ENCODE data around the gene SHISA7.
"Not testable (repeated sequence)": the region's sequence is repeated elsewhere in the genome, so short reads cannot be mapped to it uniquely, and the experiment has no call there.

Gene SHISA7

DNA sequence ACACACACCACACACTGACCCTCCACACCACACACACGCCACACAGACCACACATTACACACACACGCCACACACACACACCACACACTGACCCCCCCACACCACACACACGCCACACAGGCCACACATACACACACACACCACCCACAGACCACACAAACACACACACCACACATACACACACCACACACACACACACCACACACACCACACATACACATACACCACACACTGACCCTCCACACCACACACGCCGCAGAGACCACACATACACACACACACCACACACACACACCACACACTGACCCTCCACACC is 5.0 kb upstream of the SHISA7 start:
- in situ Hi-C loops (cut with MboI; ENCODE audit: low sequenced_read_pairs), result not testable (repeated sequence)

DNA sequence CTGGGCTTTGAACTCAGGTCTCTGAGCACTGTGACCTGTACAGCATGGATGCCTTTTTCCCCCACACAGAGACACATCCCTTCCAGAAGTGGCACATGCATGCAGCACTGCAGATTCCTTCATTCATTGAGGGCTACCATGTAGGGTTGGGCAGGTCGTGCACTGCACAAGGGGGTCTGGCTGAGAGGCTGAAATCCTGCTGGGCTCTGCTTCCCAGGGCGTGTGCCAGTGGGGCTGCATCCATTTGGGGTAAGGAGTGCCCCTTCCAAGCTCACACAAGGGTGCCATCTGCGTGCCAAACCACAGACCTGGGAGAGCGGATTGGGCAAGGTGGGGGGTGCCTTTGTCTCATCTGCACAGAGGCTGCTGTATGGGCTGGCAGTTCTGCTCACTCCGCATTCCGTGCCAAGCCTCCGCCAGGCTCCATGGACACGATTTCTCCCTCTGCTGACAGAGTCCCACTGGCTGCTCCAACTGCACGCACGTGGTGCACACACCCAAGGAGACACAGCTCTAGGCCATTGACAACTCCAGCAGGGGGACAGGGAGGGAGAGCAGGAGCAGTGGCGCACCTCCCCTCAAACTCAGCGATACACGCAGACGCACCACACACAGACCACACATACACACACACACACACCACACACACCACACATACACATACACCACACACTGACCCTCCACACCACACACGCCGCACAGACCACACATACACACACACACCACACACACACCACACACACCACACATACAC is 4.5 kb upstream of the SHISA7 start:
- in situ Hi-C loops (cut with MboI; ENCODE audit: low sequenced_read_pairs), result no loop called here

DNA sequence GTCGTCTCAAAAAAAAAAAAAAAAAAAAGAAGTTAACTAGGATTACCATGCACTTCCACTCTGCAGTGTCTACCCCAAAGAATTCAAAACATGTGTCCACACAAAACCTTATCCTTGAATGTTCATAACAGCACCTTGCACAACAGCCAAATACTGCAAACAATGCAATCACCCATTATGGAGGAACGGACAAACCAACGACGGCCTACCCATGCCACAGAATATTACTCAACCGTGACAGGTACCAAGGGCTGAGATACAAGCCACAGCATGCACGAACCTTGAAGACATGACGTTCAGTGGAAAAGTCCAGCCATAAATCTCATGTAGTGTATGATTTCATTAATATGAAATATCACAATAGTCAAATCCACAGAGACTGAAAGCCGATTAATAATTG is 3.0 kb upstream of the SHISA7 start:
- in situ Hi-C loops (cut with MboI; ENCODE audit: low sequenced_read_pairs), result no loop called here

DNA sequence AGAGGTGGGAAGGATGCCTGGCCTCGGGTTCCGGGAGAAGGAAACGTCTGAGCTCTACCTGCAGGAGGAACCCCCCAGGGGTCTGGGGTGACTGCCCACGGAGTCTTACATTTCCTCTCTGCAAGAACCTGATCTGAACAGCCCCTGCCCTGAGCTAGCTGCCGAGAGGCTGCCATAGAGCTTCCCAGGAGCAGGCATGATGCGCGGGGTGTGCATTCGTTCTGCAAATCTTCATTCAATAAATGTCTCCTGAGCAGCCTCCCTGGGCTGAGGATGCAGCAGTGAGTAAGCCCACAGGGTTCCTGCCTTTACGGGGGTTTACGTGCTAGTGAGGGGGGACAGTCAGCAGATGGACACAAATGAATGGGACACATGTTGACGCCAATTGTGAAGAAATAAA is 1.5 kb upstream of the SHISA7 start:
- in situ Hi-C loops (cut with MboI; ENCODE audit: low sequenced_read_pairs), result no loop called here

DNA sequence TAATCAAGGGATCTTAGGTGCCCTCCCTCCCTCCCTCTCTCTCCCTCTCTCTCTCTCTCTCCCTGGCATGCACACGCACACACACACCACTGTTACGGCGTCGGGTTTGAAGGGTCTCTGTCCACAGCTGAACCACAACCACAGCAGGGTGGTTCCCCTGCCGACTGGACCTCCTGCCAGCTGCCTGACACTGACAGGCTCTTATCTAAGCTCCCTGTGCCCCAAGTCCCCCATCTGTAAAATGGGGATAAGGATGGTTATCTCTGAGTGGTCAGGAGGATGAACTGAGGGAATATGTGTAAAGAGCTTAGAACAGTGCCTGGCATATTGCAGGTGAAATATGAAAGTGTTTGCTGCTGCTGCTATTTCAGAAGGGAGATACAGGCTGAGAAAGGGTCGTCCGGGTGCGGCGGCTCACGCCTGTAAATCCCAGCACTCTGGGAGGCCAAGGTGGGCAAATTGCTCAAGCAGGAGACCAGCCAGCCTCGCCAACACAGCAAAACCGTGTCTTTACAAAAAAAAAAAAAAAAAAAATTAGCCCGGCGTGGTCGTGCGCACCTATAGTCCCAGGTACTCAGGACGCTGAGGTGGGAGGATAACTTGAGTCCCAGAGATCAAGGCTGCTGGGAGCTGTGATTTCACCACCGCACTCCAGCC is 852 bp upstream of the SHISA7 start:
- in situ Hi-C loops (cut with MboI; ENCODE audit: low sequenced_read_pairs), result no loop called here

DNA sequence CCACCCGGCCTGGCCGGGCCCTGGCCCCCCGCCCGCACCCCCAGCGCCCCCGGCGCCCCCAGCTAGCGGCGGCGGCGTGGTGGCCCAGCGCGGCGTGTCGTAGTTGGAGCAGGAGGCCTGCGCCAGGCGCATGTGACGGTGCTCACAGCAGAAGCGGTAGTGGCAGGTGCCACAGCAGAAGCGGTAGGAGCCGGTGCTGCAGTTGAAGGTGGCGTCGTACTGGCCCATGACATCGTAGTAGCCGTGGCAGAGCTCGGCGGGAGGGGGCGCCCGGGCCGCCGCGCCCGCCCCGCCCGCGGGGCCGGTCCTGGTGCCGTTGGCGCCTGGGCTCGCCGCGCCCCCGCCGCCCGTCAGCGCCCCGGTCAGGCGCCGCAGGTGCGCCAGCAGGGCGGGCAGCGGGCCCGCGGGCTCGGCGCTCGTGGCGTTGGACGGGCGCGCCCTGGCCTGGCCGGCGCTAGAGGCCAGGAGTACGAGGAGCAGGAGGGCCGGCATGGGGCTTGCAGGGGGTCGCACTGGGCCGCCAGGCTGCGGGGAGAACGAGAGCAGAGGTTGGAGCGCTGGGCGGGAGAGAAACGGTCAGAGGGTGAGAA is 633 bp downstream of the SHISA7 start:
- in situ Hi-C loops (cut with MboI; ENCODE audit: low sequenced_read_pairs), result no loop called here

DNA sequence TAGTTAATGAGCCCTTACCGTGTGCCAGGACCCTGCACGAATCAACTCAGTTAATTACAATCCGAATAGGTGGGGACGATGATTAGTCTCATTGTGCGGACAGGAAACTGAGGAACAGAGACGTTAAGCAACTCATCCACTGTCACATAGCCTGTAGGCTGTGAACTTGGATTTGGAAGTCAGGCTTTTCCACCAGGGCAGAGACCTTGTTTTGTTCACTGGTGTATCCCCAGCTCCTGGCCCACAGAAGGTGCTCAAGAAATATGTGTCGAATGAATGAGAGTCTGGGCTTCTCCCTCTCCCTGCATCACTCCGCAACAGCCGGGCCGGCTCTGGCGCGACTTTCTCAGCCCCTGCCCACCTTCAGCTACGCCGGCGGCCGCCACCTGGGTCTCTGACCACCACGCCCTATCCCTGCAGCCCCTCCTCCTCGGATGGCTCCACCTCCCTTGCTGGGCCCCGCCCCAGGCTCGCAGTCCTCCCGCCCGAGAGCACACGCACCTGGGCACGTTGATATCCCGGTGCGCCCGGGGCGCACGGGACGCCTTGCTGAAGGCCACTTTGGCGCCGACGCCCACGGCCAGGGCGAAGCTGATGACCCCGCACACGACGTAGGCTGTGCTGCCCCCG is 1.3 kb downstream of the SHISA7 start:
- in situ Hi-C loops (cut with MboI; ENCODE audit: low sequenced_read_pairs), result no loop called here

DNA sequence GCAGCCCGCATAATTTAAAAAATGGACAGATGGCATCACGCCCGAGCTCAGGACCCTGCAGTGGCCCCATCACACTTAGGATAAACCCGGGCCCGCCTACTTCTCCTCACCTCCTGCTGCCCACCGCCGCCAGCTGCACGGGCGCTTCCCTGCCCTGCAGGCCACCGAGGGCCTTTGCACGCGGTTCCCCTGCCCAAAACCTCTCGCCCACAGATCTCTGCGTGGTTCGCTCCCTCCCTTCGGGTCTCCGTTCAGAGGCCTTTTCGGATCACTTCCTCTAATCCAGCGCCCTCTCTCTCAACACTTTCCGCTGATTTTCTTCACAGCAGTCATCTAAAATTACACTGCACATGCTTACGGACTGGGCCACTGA is 1.8 kb downstream of the SHISA7 start:
- in situ Hi-C loops (cut with MboI; ENCODE audit: low sequenced_read_pairs), result no loop called here

DNA sequence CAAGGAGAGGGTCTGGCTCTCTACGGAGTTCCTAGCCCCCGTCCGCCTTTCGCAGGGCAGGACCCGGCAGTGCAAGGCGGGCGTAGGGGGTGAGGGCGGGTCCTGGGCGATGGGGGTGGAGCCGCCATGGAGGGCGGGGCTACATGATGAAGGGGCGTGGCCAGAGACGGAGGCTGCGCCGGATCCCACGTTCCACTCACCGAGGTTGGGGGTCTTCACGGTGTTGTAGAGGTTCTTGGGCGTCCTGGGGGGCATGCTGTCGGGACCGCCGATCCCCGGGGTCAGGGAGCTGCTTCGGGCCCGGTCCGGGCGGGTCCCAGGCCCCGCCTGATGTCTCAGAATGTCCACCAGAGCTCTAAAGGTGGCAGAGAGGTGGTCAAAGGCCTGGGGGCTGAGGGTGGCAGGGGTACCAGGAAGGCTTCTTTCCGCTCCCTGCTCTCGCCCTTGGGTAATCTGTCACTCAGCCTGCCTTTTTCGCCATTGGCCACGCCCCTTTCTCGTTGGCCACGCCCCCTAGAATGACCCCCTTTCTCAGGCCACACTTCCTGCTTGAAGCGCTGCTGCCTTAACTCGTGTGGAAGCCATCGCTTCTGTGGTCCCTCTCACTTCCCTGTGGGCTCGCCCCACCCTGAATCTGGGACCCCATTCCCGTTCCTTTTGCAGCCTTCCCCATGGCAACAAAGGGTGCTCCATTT is 2.5 kb downstream of the SHISA7 start:
- in situ Hi-C loops (cut with MboI; ENCODE audit: low sequenced_read_pairs), result no loop called here

DNA sequence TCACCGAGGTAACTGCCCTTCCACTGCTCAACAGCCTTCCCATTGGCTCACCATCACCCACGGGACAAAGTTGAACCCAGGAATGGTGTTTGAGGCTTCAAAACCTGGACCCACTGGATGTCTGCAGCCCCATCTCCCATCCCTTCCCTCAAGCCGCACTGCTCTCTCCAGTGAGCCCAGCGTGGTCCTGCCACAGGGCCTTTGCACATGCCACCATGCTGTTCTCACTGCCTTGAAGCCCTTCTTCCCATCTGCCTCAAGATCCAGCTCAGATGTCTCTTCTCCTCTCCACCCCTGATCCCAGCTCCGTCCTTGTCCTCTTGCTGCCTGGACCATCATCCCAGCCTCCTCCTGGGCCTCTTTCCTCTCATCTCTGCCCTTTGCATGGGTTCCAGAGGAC is 4.0 kb downstream of the SHISA7 start:
- in situ Hi-C loops (cut with MboI; ENCODE audit: low sequenced_read_pairs), result no loop called here

DNA sequence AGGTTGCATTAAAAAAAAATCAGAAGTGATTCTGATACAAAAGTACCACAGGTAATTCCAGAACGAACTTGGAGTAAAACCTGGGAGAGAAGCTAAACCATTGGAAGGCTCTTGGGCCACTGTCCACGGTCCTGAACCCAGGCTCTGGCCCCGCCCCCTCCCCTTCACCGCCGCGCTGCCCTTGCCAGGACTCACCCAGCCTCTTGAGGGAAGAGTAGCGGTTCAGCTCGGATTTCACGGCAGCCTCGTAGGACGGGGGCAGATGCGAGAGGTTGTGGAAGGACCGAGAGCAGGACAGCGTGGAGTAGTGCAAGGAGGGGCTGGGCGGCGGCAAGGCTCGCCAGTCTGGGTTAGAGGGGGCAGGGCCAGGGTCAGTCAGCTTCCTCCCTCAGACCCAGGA is 5.7 kb downstream of the SHISA7 start:
- in situ Hi-C loops (cut with MboI; ENCODE audit: low sequenced_read_pairs), result no loop called here

DNA sequence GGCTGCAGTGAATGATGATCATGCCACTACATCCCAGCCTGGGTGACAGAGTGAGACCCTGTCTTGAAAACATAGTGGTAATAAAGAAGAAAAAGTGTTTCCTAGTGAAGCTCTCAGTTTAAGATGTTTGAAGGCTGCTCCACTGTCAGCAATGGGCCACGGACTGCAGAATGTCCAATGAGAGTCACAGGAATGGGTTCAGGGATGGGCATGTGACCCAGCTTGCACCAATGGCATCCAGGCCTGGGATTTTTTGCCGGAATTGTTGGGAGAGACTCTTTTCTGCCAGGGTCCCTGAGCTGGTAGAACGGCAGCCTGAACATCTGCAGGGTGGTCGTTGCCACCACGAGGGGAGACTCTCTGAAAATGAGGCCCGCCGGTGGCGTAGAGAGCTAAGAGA is 6.3 kb downstream of the SHISA7 start:
- in situ Hi-C loops (cut with MboI; ENCODE audit: low sequenced_read_pairs), result no loop called here

DNA sequence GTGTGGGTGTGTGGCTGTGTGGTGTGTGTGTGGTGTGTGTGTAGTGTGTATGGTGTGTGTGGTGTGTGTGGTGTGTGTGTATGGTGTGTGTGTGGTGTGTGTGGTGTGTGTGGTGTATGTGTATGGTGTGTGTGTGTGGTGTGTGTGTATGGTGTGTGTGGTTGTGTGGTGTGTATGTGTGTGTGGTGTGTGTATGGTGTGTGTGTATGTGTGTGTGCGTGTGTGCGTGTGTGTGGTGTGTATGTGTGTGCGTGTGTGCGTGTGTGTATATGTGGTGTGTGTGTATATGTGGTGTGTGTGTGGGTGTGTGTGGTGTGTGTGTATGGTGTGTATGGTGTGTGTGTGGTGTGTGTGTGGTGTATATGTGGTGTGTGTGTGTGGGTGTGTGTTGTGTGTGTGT is 8.1 kb downstream of the SHISA7 start:
- in situ Hi-C loops (cut with MboI; ENCODE audit: low sequenced_read_pairs), result no loop called here

DNA sequence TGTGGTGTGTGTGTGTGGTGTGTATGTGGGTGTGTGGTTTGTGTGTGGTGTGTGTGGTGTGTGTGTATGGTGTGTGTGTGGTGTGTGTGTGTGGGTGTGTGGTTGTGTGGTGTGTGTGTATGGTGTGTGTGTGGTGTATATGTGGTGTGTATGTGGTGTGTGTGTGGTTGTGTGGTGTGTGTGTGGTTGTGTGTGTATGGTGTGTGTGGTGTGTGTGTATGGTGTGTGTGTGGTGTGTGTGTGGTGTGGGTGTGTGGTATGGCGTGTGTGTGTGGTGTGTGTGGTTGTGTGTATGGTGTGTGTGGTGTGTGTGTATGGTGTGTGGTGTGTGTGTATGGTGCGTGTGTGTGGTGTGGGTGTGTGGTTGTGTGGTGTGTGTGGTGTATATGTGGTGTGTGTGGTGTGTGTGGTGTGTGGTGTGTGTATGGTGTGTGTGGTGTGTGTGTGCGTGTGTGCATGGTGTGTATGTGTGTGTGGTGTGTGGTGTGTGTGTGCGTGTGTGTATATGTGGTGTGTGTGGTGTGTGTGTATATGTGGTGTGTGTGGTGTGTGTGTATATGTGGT is 8.7 kb downstream of the SHISA7 start:
- in situ Hi-C loops (cut with MboI; ENCODE audit: low sequenced_read_pairs), result no loop called here

DNA sequence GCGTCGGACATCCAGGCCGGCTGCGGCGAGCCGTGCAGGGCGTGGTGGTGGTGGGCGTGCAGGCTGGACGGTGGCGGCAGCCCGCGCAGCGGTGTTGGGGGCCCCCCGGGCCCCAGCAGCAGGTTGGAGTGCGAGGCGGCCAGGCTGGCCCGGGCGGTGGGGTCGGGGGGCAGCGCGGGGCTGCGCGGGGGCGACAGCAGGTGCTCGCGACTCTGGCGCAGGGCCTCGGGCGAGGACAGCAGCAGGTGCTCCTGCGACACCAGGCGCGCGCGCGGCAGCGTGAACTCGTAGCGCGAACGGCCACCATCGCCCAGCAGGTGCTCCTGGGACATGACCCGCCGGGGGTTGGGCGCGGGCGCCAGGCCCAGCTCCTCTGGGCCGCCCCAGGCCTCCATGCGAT is 9.8 kb downstream of the SHISA7 start:
- in situ Hi-C loops (cut with MboI; ENCODE audit: low sequenced_read_pairs), result no loop called here

DNA sequence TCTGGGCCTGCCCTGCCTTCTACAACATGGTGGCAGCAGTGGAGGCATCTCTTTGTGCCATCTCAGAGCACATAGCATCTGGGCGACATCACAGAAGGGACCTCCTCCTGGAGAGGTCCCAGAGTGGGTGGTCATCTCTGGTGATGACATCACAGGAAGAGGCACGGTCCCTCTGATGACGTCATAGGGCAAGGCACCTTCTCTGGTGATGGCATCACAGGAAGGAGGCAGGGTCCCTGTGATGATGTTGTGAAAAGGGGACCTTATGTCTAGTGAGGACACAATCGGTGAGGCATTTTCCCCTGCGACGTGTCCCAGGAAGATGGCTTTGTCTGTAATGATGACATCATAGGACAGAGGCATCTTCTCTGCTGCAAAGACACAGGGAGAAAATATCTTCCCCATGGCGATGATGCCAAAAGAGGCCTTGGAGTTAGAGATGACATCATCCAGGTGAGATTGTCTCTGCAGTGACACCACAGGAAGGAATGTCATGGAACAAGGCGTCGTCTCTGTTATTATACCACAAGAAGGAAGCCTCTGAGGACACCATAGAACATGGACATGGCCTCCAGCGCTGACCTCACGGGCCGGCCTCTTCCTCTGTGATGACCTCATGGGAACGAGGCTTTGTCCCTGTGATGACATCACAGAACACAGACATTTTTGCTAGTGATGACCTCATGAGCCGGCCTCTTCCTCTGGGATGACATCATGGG is 10.7 kb downstream of the SHISA7 start:
- in situ Hi-C loops (cut with MboI; ENCODE audit: low sequenced_read_pairs), result no loop called here

DNA sequence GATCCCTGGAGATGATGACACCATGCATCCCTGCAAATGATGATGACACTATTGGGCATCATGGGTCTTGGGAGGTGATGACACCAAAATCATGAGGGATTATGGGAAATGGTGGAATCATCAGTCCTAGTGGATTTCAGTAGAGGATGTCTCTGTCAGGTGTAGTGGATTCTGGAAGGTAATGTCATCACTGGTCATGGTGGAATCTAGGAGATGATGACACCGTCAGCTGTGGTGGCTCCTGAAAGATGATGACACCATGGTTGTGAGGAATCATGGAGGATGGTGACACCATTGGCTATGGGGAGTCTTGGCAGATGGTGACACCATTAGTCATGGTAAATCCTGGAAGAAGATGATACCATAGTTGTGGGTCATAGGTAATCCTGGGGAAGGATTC is 11.9 kb downstream of the SHISA7 start:
- in situ Hi-C loops (cut with MboI; ENCODE audit: low sequenced_read_pairs), result no loop called here

DNA sequence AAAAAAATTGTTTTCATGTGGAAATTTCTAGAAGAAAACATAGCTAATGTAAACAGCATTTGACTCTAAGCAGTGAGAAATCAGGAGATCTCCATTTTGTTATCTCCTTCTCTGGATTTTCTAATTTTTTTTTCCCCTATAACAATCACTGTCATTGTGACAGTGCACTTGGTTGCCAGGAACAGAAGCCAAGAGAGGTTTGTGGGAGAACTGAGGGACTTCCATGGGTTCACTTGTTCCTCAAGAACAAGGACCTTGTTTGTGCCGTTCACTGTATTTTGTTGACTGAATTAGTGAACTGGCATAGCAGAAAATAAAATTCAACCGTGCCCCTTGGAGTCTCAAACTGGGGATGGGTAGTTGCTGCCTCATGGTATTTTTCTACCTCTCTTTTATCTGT is 17.1 kb downstream of the SHISA7 start:
- in situ Hi-C loops (cut with MboI; ENCODE audit: low sequenced_read_pairs), result no loop called here

DNA sequence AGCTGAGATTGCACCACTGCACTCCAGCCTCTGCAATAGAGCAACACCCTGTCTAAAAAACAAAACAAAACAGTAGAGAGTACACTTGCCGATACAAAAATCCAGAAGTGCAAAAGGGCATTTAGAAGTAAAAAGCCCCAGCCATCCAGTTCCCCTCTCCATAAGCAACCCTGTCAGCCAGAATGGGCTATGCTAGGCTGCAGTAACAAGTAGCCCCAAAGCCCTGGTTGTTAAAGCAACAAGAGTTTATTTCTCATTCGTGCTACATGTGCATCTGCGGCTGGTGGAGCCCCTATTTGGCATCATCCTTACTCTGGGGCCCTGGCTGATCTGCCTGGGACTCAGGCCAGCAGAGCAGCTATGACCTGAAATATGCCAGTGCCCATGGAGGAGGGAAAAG is 18.6 kb downstream of the SHISA7 start:
- in situ Hi-C loops (cut with MboI; ENCODE audit: low sequenced_read_pairs), result no loop called here

DNA sequence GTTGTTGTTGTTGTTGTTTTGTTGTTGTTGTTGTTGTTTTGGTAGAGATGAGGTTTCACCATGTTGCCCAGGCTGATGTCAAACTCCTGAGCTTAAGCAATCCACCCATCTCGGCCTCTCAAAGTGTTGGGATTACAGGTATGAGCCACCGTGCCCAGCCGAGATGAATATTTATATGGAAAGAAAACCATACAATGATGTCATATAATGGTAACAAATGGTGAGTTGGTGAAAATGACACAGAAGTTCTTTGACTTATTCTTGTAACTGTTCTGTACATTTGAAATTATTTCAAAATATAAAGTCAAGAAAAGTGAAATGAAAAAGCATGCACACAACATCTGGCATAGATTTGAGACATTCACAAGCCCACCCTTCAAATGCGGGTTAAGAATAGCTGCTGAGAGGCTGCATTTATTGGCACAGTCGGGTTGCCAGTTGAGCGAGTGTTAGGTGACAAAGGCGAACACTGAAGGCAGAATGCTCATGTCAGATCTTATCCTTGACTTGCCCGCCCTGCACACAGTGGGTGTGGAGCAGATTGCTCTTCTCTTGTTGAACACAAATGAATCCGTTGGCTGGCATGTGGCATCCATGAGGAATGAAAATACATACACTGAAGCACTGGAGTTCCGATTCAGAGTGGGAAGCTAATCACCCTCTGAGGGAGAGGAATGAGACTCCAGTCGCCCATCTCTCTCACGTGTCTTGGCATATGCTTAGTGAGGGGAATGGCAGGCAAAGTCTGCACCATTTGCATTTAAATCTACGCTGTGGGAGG is 19.7 kb downstream of the SHISA7 start:
- in situ Hi-C loops (cut with MboI; ENCODE audit: low sequenced_read_pairs), result no loop called here

Measured in HL-60/S4 treated with retinoic acid at 250 ng/mL for 4 days and 3 days (cell line).